ENCODE results near the gene LPCAT3. TPM values are rescaled to one million over a fixed set of nuclear protein-coding genes. Genes with fewer than 3 reads are reported as not detected.

Gene LPCAT3
- polyA plus RNA-seq, 1 experiment = 37.6 TPM

- Histone ChIP-seq H3K9me3 (ENCODE audit: control insufficient read depth, insufficient read depth, low read length) (no peaks in the 10 kb centered on the region; the same call in 1 of the 2 replicates), H3K27me3 (ENCODE audit: control insufficient read depth, insufficient read depth, low read length) (no peaks in the 10 kb centered on the region), H3K27ac (ENCODE audit: low read depth, low read length) (no peak overlapping the region), H3K4me3 (ENCODE audit: low read depth, low read length) (no peak overlapping the region)
- POLR2A ChIA-PET = interaction anchor here (1.5 kb wide), 1 partner anchor 11 kb away, joined by 5 read pairs; no protein-coding TSS in a partner anchor
- CTCF ChIA-PET = interaction anchor here (0.6 to 2.4 kb wide), 2 partner anchors 10 kb away, joined by 4 to 14 read pairs; no protein-coding TSS in a partner anchor
- no peak for DNase-seq (ENCODE audit: low read depth, low spot score)
- no peak for TF ChIP-seq CTCF (IDR thresholded peaks at IDR 0.05; ENCODE audit: low read depth, low read length)
These were observed 82.7 kb downstream of the LPCAT3 start for GRCh38 chr12:6935371-6936193.

GRCh38 chr12:6934110-6934509 is 84.2 kb downstream of the LPCAT3 start:
- Histone ChIP-seq H3K27me3 (ENCODE audit: control insufficient read depth, insufficient read depth, low read length) (no peaks in the 10 kb centered on the region), H3K9me3 (ENCODE audit: control insufficient read depth, insufficient read depth, low read length) (no peaks in the 10 kb centered on the region; the same call in 1 of the 2 replicates), H3K4me3 (ENCODE audit: low read depth, low read length) (no peak overlapping the region), H3K27ac (ENCODE audit: low read depth, low read length) (peak overlapping the region; percentile 57)
- DNase-seq (ENCODE audit: low read depth, low spot score) = no peak
- POLR2A ChIA-PET = no interaction called here
- TF ChIP-seq CTCF (IDR thresholded peaks at IDR 0.05; ENCODE audit: low read depth, low read length) = no peak
- CTCF ChIA-PET = interaction anchor here (1.3 to 2.4 kb wide), 3 partner anchors 9 to 175 kb away, joined by 3 to 14 read pairs (median 3); partner anchors contain the start of gene C1RL

GRCh38 chr12:6932766-6933165 is 85.5 kb downstream of the LPCAT3 start:
- ChIA-PET CTCF (interaction anchor here (1.4 to 1.5 kb wide), 2 partner anchors 9 to 32 kb away, joined by 4 to 7 read pairs; no protein-coding TSS in a partner anchor), POLR2A (no interaction called here)

GRCh38 chr12:6929466-6930452 is 88.5 kb downstream of the LPCAT3 start:
- H3K27ac ChIP-seq (ENCODE audit: low read depth, low read length) = no peak overlapping the region
- CTCF ChIA-PET = interaction anchor here (0.7 to 1.5 kb wide), 3 partner anchors 8 to 39 kb away, joined by 3 to 6 read pairs (median 4); no protein-coding TSS in a partner anchor

More at GRCh38 chr12:6932766-6933165, 85.5 kb downstream of the LPCAT3 start:
- Histone ChIP-seq H3K27me3 (ENCODE audit: control insufficient read depth, insufficient read depth, low read length) (no peaks in the 10 kb centered on the region), H3K27ac (ENCODE audit: low read depth, low read length) (no peak overlapping the region), H3K4me3 (ENCODE audit: low read depth, low read length) (no peak overlapping the region), H3K9me3 (ENCODE audit: control insufficient read depth, insufficient read depth, low read length) (no peaks in the 10 kb centered on the region)
- no peak for DNase-seq (ENCODE audit: low read depth, low spot score)
- TF ChIP-seq CTCF (IDR thresholded peaks at IDR 0.05; ENCODE audit: low read depth, low read length) = no peak

More at GRCh38 chr12:6929466-6930452, 88.5 kb downstream of the LPCAT3 start:
- TF ChIP-seq CTCF (IDR thresholded peaks at IDR 0.05; ENCODE audit: low read depth, low read length) = no peak
- DNase-seq (ENCODE audit: low read depth, low spot score) = no peak
- Histone ChIP-seq H3K4me3 (ENCODE audit: low read depth, low read length) (peak overlapping the region; percentile 68), H3K27me3 (ENCODE audit: control insufficient read depth, insufficient read depth, low read length) (no peaks in the 10 kb centered on the region), H3K9me3 (ENCODE audit: control insufficient read depth, insufficient read depth, low read length) (no peaks in the 10 kb centered on the region)
- POLR2A ChIA-PET = interaction anchor here (1.7 to 2.0 kb wide), 2 partner anchors 8 to 14 kb away, joined by 4 to 7 read pairs; partner anchors contain the start of genes C12orf57 and RNU7-1

Measured in AG04450 (cell line).